Measurements from ENCODE around the gene TMEM185A. TPM values are rescaled to one million over a fixed set of nuclear protein-coding genes. Genes with fewer than 3 reads are reported as not detected.
"Not testable (repeated sequence)": the region's sequence is repeated elsewhere in the genome, so short reads cannot be mapped to it uniquely, and the experiment has no call there.

TMEM185A gene
- total RNA-seq, 2 experiments from 2014 or later, result 20.4 to 32.2 TPM

DNA sequence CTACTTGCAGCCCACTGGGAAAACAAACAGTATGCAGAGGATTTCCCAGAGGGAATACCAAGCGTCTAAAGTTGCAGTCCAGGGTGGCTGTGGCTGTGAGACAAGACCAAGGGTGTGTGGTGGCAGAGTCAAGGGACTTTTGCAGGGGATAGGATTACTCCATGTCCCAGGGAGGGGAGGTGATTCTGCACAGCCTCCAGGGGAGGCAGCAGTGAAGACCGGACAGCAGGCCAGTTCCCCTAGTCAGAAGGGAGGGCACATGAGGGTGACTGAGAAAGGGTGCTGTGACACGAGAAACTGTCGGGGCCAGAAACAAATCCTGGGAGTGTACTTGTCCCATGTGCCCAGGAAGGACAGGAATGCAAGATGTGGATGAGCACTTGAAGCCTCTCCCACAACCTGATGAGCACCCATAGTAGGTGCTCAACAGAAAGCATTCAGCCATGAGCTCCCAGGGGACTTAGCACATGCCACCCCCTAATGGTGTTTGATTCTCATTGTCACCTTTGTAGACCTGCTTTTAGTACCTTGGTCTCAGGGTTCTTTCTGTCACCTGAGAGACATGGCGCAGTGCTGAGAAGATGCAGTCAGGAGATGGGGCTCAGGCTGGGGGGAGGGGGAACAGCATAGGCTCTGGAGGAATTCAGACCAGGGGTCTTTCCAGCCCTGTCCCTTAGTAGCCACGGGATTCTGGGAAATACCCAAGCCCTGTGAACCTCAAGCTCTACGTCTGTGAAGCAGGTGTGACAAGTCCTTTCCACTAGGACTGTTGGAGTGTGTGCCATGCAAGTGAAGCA lies 63.8 kb downstream of the TMEM185A start:
- Mint-ChIP-seq H3K27me3 (no peaks in the 10 kb centered on the region), H3K27ac (no peak overlapping the region), H3K4me1 (peaks cover 32% of the 10 kb centered on the region), H3K36me3 (no peaks in the 10 kb centered on the region), H3K9me3 (ENCODE audit: low read depth) (no peaks in the 10 kb centered on the region), H3K4me3 (no peak overlapping the region)
- no peak for DNase-seq
- CTCF ChIA-PET, result interaction anchor here (1.4 kb wide), 1 partner anchor 60 kb away, joined by 3 read pairs; no protein-coding TSS in a partner anchor
- no peak for ATAC-seq

GRCh38 chrX:149563359-149563758 lies 68.2 kb downstream of the TMEM185A start:
- Mint-ChIP-seq H3K27ac (no peak overlapping the region), H3K4me3 (no peak overlapping the region), H3K36me3 (no peaks in the 10 kb centered on the region), H3K9me3 (ENCODE audit: low read depth) (no peaks in the 10 kb centered on the region), H3K27me3 (no peaks in the 10 kb centered on the region), H3K4me1 (no peaks in the 10 kb centered on the region)
- CTCF ChIA-PET, result no interaction called here
- no peak for DNase-seq
- ATAC-seq, result no peak

DNA sequence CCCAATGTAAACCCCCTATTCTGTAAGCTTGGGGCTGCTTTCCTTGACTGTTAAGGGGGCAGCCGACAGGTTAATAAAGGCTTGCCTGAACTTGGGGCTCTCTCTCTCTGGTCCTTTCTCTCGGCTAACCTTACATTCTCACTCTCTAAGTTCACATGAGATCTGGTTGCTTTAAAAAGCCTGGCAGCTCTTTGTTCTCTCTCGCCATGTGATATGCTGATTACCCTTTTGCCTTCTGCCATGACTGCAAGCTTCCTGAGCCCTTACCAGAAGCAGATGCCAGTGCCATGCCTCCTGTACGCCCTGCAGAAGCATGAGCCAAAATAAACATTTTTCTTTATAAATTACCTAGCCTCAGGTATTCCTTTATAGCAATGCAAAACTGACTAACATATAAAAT lies 76.3 kb downstream of the TMEM185A start:
- H3K9me3 Mint-ChIP-seq (ENCODE audit: low read depth); H3K27ac Mint-ChIP-seq; H3K36me3 Mint-ChIP-seq; H3K4me3 Mint-ChIP-seq; DNase-seq; H3K4me1 Mint-ChIP-seq; H3K27me3 Mint-ChIP-seq; ATAC-seq; CTCF ChIA-PET: not testable (repeated sequence)

GRCh38 chrX:149551939-149552248 lies 79.7 kb downstream of the TMEM185A start:
- ATAC-seq, result peak; percentile 9
- H3K36me3 Mint-ChIP-seq, CTCF ChIA-PET: not testable (repeated sequence)

GRCh38 chrX:149551245-149551938 lies 80.2 kb downstream of the TMEM185A start:
- H3K4me3 Mint-ChIP-seq, DNase-seq: not testable (repeated sequence)

More at GRCh38 chrX:149551939-149552248, 79.7 kb downstream of the TMEM185A start:
- H3K4me1 Mint-ChIP-seq; DNase-seq; H3K27me3 Mint-ChIP-seq; H3K9me3 Mint-ChIP-seq (ENCODE audit: low read depth); H3K4me3 Mint-ChIP-seq; H3K27ac Mint-ChIP-seq: not testable (repeated sequence)

GRCh38 chrX:149550454-149550853 lies 81.1 kb downstream of the TMEM185A start:
- H3K27me3 Mint-ChIP-seq; H3K4me1 Mint-ChIP-seq; H3K9me3 Mint-ChIP-seq (ENCODE audit: low read depth); CTCF ChIA-PET; H3K36me3 Mint-ChIP-seq; H3K4me3 Mint-ChIP-seq: not testable (repeated sequence)
- DNase-seq (peak; percentile 81), ATAC-seq (peak; percentile 82)
- H3K27ac Mint-ChIP-seq, result peak overlapping the region; percentile 74

More at GRCh38 chrX:149551245-149551938, 80.2 kb downstream of the TMEM185A start:
- H3K36me3 Mint-ChIP-seq; CTCF ChIA-PET; H3K4me1 Mint-ChIP-seq; H3K9me3 Mint-ChIP-seq (ENCODE audit: low read depth); H3K27me3 Mint-ChIP-seq; H3K27ac Mint-ChIP-seq: not testable (repeated sequence)
- peak; percentile 4 for ATAC-seq

GRCh38 chrX:149549701-149550100 lies 81.9 kb downstream of the TMEM185A start, which contains the start of gene HSFX3:
Gene HSFX3 (minus strand): TSS chrX:149549924. CDS start chrX:149549852, 72 bp downstream.
- H3K4me1 Mint-ChIP-seq; H3K4me3 Mint-ChIP-seq; H3K9me3 Mint-ChIP-seq (ENCODE audit: low read depth); H3K27me3 Mint-ChIP-seq; H3K36me3 Mint-ChIP-seq; CTCF ChIA-PET; ATAC-seq; DNase-seq: not testable (repeated sequence)
- peak within 1 kb of the TSS; percentile 74 for H3K27ac Mint-ChIP-seq

GRCh38 chrX:149547782-149548181 lies 83.8 kb downstream of the TMEM185A start:
- H3K4me1 Mint-ChIP-seq; H3K36me3 Mint-ChIP-seq; CTCF ChIA-PET; H3K27ac Mint-ChIP-seq; DNase-seq; H3K9me3 Mint-ChIP-seq (ENCODE audit: low read depth); H3K27me3 Mint-ChIP-seq; H3K4me3 Mint-ChIP-seq; ATAC-seq: not testable (repeated sequence)

DNA sequence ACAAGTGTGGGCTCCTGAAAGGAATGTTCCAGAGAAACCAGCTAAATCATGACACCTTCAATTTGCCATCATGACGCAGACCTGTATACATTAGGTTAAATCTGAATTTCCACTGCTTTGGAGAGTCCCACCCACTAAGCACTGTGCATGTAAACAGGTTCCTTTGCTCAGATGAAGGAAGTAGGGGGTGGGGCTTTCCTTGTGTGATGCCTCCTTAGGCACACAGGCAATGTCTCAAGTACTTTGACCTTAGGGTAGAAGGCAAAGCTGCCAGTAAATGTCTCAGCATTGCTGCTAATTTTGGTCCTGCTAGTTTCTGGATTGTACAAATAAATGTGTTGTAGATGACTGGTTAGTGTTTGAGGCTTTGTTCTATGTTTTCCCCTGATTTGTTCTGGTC lies 84.6 kb downstream of the TMEM185A start:
- H3K9me3 Mint-ChIP-seq (ENCODE audit: low read depth); ATAC-seq; H3K27ac Mint-ChIP-seq; CTCF ChIA-PET; H3K36me3 Mint-ChIP-seq; DNase-seq; H3K27me3 Mint-ChIP-seq; H3K4me3 Mint-ChIP-seq: not testable (repeated sequence)
- H3K4me1 Mint-ChIP-seq, result peaks cover 10% of the 10 kb centered on the region

Other genes with a start within 250 kb of the TMEM185A start
- gene IDS, start 126.5 kb downstream of the TMEM185A start, total RNA-seq, result 100 to 1,000 TPM in 1 of 2 experiments, 10 to 100 TPM in 1; 99.6 to 106 TPM
- 10 to 100 TPM; 45.2 to 50.6 TPM for gene EOLA1, start 90.8 kb downstream of the TMEM185A start, total RNA-seq
- gene HSFX3, start 81.9 kb downstream of the TMEM185A start, total RNA-seq, result under 1 TPM in 1 of 2 experiments, not detected in 1; 0.29 TPM
- not detected for gene MAGEA9B, start 44.3 kb downstream of the TMEM185A start, total RNA-seq
- gene HSFX2, start 36.5 kb downstream of the TMEM185A start, total RNA-seq, result under 1 TPM; 0.23 to 0.53 TPM
- not detected for gene MAGEA11, start 80.3 kb upstream of the TMEM185A start, total RNA-seq
- under 1 TPM; 0.61 to 0.80 TPM for gene HSFX1, start 142.3 kb upstream of the TMEM185A start, total RNA-seq
- not detected for gene MAGEA9, start 150.1 kb upstream of the TMEM185A start, total RNA-seq
- not detected for gene MAGEA8, start 249.4 kb upstream of the TMEM185A start, total RNA-seq

Measured in activated CD8-positive, alpha-beta memory T cell treated with anti-CD3 and anti-CD28 coated beads, Interleukin-2, amount 10 ng/mL, durations not matched to agents 7 days and 5 days (primary cell).